Left ventricle myocardium inferior (tissue), 1 donor: ENCODE data around the gene TMEM107. TPM values are rescaled to one million over a fixed set of nuclear protein-coding genes. Genes with fewer than 3 reads are reported as not detected.
A peak's percentile ranks its signal among the peaks of the same experiment; 100 is the strongest.

ENCODE experiments used
- DNase-seq: peaks from one replicate; pipeline ENCODE4 v3.0.0-alpha.2; 2020
- H3K27ac ChIP-seq: fragments of 200-600 bp; replicated peaks from 2 replicates; pipeline ENCODE4 v1.8.0; 2021
- H3K27me3 ChIP-seq: fragments of 200-600 bp; 2 replicates; pipeline ENCODE4 v1.8.0; 2021; ENCODE audit warnings: low read depth
- H3K36me3 ChIP-seq: fragments of 200-600 bp; 2 replicates; pipeline ENCODE4 v1.8.0; 2021
- H3K4me1 ChIP-seq: fragments of 200-600 bp; 2 replicates; pipeline ENCODE4 v1.8.0; 2021
- H3K4me3 ChIP-seq: fragments of 200-600 bp; 2 replicates; pipeline ENCODE4 v1.8.0; 2021; ENCODE audit warnings: mild to moderate bottlenecking, moderate library complexity
- H3K9me3 ChIP-seq: fragments of 200-600 bp; replicated peaks from 2 replicates; pipeline ENCODE4 v1.8.0; 2021
- intact Hi-C: fragments of 100-400 bp; cut with micrococcal nuclease; formaldehyde crosslinking; loops from one replicate; pipeline ENCODE4 v1.11.0; 2022
- total RNA-seq: library from RNA; stranded (reverse); fragmentation: NEBNext Ultra II Directional; extraction: Animal tissue kit (Norgen Biotek cat#: 25700); gene quantifications from one replicate; pipeline ENCODE4 v1.2.1, GENCODE V29; 2021
- TF ChIP-seq, protein P1 (sequence below): fragments of 200-600 bp; IDR thresholded peaks from 2 replicates; pipeline ENCODE4 v1.8.0; 2021; ENCODE audit warnings: antibody characterized with exemption, mild to moderate bottlenecking, borderline replicate concordance
- donor health status: DM: no; HTN: yes; CAD: no; lungs with severe emphysema.

The TMEM107 gene
- total RNA-seq, 1 donor from 2014 or later: 7.9 TPM

DNA sequence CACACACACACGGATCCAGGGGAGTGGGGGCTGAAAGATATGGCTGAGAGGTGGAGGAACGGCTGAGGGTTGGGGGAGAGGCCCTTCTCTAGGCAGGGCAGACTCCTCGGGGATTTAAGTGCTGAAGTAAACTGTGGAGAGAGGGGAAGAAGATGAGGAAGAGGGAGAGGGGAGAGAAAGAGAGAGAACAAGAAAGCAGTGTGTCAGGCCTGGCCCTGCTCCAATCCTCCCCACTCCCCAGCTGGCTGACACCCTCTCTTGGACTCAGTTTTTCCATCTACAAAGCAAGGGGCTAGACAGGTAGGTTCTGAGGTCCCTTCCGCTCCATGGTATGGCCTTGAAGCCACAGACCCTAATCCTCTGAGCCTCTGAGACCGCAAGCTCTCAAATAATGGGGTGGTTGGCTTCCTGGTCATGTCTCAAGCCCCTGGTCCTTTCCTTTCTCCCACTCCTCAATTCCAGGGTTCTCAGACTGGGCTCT lies 15.4 kb downstream of the TMEM107 start:
- peaks cover 24% of the 10 kb centered on the region for H3K36me3 ChIP-seq
- H3K4me1 ChIP-seq: peaks cover 86% of the 10 kb centered on the region
- TF ChIP-seq, protein P1, sequence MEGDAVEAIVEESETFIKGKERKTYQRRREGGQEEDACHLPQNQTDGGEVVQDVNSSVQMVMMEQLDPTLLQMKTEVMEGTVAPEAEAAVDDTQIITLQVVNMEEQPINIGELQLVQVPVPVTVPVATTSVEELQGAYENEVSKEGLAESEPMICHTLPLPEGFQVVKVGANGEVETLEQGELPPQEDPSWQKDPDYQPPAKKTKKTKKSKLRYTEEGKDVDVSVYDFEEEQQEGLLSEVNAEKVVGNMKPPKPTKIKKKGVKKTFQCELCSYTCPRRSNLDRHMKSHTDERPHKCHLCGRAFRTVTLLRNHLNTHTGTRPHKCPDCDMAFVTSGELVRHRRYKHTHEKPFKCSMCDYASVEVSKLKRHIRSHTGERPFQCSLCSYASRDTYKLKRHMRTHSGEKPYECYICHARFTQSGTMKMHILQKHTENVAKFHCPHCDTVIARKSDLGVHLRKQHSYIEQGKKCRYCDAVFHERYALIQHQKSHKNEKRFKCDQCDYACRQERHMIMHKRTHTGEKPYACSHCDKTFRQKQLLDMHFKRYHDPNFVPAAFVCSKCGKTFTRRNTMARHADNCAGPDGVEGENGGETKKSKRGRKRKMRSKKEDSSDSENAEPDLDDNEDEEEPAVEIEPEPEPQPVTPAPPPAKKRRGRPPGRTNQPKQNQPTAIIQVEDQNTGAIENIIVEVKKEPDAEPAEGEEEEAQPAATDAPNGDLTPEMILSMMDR: no peak
- peak overlapping the region; percentile 100 for H3K27ac ChIP-seq
- intact Hi-C loops: no loop called here
- H3K4me3 ChIP-seq: peak overlapping the region; percentile 95
- no peak for DNase-seq
- H3K27me3 ChIP-seq: no peaks in the 10 kb centered on the region
- H3K9me3 ChIP-seq: no peaks in the 10 kb centered on the region

DNA sequence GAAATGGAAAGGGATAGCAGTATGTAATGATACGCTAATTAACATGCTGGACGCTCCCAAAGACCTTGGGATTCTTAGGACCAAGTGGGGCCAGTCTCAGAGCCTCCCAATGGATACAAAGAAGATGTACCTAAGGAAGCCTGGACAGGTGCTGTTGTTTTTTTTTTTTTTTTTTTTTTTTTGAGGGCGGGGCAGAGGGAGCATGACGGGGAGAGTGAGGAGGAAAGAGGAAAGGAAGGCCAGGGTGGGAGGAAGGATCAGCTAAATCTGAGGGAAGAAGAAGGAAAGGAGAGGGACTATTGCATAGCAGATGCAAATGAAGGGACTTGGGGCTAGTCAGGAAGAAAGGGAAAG lies 16.0 kb downstream of the TMEM107 start:
- no peaks in the 10 kb centered on the region for H3K9me3 ChIP-seq
- intact Hi-C loops: no loop called here
- H3K27ac ChIP-seq: peak overlapping the region; percentile 100
- H3K36me3 ChIP-seq: peaks cover 24% of the 10 kb centered on the region
- no peak for DNase-seq
- H3K4me3 ChIP-seq: no peak overlapping the region
- H3K27me3 ChIP-seq: no peaks in the 10 kb centered on the region
- peaks cover 91% of the 10 kb centered on the region for H3K4me1 ChIP-seq
- TF ChIP-seq, protein P1: no peak

DNA sequence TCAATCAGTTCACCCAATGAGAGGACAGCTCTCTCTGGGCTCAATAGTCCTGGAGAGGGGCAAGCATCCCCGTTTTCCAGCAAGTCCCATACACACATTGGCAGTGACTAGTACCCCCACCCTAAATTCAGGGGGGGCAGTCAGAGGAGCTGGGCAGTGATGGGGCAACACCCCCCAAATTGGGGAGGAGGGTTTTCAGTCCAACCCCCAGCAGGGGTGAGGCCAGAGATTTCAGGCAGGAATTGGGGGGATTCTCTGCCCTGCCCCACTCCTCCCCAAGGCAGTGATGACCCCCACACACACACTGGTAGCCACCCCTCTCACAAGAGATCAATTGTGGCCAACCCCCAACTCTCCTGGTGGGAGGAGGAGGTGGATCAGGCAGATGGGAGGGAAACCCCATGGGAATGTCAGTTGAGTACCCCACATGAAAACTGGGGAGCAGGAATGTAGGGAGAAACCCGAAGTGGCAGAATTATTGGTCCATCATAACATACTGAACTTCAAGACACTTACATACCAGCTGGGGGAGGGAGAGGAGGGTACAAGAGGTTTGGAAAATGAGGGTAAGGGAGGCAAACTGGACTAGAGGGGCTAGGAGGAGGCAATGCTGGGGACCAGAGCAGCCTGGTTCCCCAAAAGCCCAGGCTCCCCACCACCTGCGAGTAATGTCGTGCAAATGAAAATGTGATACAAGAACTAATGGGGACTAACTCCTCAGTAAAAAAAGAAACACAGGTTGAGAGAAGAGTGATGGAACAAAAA lies 16.5 kb downstream of the TMEM107 start:
- Histone ChIP-seq H3K36me3 (peaks cover 24% of the 10 kb centered on the region), H3K4me3 (no peak overlapping the region), H3K27ac (peak overlapping the region; percentile 100), H3K4me1 (peaks cover 85% of the 10 kb centered on the region), H3K9me3 (no peaks in the 10 kb centered on the region), H3K27me3 (no peaks in the 10 kb centered on the region)
- intact Hi-C loops: no loop called here
- DNase-seq: peak; percentile 1
- TF ChIP-seq, protein P1: no peak

DNA sequence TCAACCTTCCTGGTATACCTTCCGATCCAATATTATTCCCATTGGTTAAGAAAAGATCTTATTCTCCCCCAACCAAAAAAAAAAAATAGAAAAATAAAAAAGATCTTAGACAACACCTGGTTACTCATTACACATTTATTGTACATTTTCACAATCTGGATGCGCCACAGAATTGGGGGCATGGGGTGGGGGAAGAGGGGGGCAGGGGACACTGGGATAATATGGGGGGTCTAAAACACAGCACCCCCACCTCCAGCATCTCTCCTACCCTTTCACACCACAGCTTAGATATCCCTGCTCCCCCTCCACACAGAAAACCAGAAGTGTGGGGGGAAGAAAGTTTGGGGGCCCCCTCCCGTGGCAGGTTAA lies 17.2 kb downstream of the TMEM107 start:
- DNase-seq: no peak
- H3K36me3 ChIP-seq: peaks cover 24% of the 10 kb centered on the region
- no peak overlapping the region for H3K4me3 ChIP-seq
- peak overlapping the region; percentile 100 for H3K27ac ChIP-seq
- intact Hi-C loops: no loop called here
- H3K9me3 ChIP-seq: no peaks in the 10 kb centered on the region
- peaks cover 80% of the 10 kb centered on the region for H3K4me1 ChIP-seq
- H3K27me3 ChIP-seq: no peaks in the 10 kb centered on the region
- TF ChIP-seq, protein P1: no peak

DNA sequence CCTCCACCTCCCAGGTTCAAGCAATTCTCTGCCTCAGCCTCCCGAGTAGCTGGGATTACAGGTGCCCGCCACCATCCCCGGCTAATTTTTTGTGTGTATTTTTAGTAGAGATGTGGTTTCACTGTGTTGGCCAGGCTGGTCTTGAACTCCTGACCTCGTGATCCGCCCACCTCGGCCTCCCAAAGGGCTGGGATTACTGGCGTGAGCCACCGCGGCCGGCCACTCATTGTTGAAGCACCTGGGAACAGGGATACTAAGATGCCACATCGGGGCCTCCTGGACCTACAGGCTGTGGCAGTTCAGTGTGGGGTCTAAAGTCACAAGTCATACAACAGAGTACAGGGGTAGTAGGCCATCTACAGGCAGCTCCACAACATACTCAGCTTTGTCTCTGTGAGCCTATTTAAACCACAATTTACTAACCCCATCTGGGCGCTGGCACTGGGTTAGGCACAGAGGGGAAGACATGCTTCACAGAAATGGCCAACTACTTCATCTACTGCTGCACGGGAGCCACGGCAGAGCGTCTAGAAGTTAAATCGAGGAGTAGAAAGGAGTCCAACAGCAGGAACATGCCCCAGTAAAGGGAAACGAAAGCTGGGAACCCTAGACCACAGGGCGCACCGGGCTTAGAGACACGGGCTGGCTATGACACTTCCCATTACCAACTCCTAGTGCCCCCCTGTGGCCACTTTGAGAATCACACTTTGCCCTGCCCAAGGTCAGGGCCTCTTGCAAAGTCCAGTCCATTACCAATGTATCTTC lies 17.7 kb downstream of the TMEM107 start:
- Histone ChIP-seq H3K27ac (peak overlapping the region; percentile 100), H3K4me1 (peaks cover 80% of the 10 kb centered on the region), H3K4me3 (peak overlapping the region; percentile 18), H3K27me3 (no peaks in the 10 kb centered on the region), H3K9me3 (no peaks in the 10 kb centered on the region), H3K36me3 (peaks cover 24% of the 10 kb centered on the region)
- TF ChIP-seq, protein P1: peak; percentile 94
- intact Hi-C loops: no loop called here
- peak; percentile 92 for DNase-seq
